ENCODE results near the gene COL6A1.

Gene COL6A1

DNA sequence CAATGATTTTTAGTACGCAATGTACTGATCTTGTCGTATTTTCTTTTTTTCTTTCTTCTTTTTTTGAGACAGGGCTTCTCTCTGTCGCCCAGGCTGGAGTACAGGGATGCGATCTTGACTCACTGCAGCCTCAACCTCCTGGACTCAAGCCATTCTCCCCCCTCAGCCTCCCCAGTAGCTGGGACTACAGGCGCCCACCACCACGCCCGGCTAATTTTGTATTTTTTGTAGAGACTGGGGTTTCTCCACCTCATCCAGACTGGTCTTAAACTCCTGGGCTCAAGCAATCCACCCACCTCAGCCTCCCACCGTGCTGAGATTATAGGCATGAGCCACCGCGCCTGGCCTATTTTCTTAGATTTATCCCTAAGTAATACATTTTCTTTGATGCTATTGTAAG lies 72.5 kb downstream of the COL6A1 start:
- DNase-seq, result no peak

DNA sequence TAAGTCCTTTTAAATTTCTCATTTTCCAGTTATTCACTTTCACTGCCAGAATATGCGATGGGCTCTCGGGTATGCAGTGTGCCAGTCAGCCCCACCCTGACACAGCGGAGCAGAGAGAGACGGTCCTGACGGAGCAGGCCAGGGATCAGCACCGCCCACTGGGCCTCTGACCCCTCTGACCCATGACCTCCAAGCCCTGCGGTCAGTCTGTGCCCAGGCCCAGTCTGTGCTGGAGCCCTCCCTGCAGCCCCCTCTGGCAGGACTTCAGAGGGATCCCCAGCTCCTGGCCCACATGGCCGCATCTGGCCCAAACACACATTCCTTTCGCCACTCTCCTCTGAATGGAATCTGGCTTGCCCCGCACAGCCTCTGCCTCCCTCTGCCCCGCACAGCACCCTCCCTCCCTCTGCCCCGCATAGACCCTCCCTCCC lies 72.9 kb downstream of the COL6A1 start:
- no peak for DNase-seq

All from NCI-H2107 (cell line).